HL-60 (cell line): ENCODE results near the gene FAM90A1.
"Not testable (repeated sequence)": the region's sequence is repeated elsewhere in the genome, so short reads cannot be mapped to it uniquely, and the experiment has no call there.

ENCODE experiments used
- CTCF ChIP-seq: IDR thresholded peaks from one replicate; pipeline ENCODE4 v1.5.1; 2011; ENCODE audit warnings: low read length, control low read depth, inconsistent platforms; ENCODE audit not compliant: insufficient read depth
- GABPA ChIP-seq: IDR thresholded peaks from 2 replicates; pipeline ENCODE4 v1.6.1; 2012; ENCODE audit warnings: low read depth
- POLR2AphosphoS5 ChIP-seq: IDR thresholded peaks from 2 replicates; pipeline ENCODE4 v1.6.1; 2012; ENCODE audit warnings: low read depth
- REST ChIP-seq: IDR thresholded peaks from 2 replicates; pipeline ENCODE4 v1.6.1; 2012; ENCODE audit warnings: low read depth; ENCODE audit not compliant: insufficient replicate concordance

- TF ChIP-seq CTCF, POLR2AphosphoS5, GABPA, REST: not testable (repeated sequence)
Observed at GRCh38 chr12:8266706-8267105, 39.3 kb upstream of the FAM90A1 start.
